ENCODE measurements around the gene TTC28. TPM values are rescaled to one million over a fixed set of nuclear protein-coding genes. Genes with fewer than 3 reads are reported as not detected.

The TTC28 gene
- total RNA-seq, 4 donors from 2014 or later, result 35.6 to 42.6 (median 36.9) TPM

- Histone ChIP-seq H3K9me3 (no peaks in the 10 kb centered on the region), H3K36me3 (peaks cover 5 to 84% (median 66%) of the 10 kb centered on the region in 4 donors), H3K27me3 (no peaks in the 10 kb centered on the region), H3K27ac (replicated peaks in 1 of 4) (no peak overlapping the region), H3K4me3 (no peak overlapping the region), H3K4me1 (no peaks in the 10 kb centered on the region)
- no peak for DNase-seq (ENCODE audit: extremely low spot score)
- intact Hi-C loops (cut with DNase I), result no loop called here
- 95% methylated on average over 2 of the region's 4 CpGs for WGBS
- TF ChIP-seq CTCF (IDR thresholded peaks at IDR 0.05), result no peak
- TF ChIP-seq POLR2A (IDR thresholded peaks at IDR 0.05; ENCODE audit: low read depth), result no peak
- no peak for TF ChIP-seq EP300 (IDR thresholded peaks at IDR 0.05)
- no peak for TF ChIP-seq POLR2AphosphoS5 (IDR thresholded peaks at IDR 0.05)
Observed at GRCh38 chr22:27997538-27997937, 682.1 kb downstream of the TTC28 start.

- no peak overlapping the region for H3K27ac ChIP-seq (replicated peaks in 1 of 4)
- peaks cover 10 to 86% (median 72%) of the 10 kb centered on the region in 4 donors for H3K36me3 ChIP-seq
- no peak for DNase-seq (ENCODE audit: extremely low spot score)
- no peaks in the 10 kb centered on the region for H3K9me3 ChIP-seq
- intact Hi-C loops (cut with DNase I), result no loop called here
- no peaks in the 10 kb centered on the region for H3K27me3 ChIP-seq
- no peak for TF ChIP-seq EP300 (IDR thresholded peaks at IDR 0.05)
- no peak for TF ChIP-seq POLR2AphosphoS5 (IDR thresholded peaks at IDR 0.05)
- no peak for TF ChIP-seq CTCF (IDR thresholded peaks at IDR 0.05)
- no peak for TF ChIP-seq POLR2A (IDR thresholded peaks at IDR 0.05; ENCODE audit: low read depth)
- WGBS, result 97% methylated on average over 5 of the region's 7 CpGs
- peaks cover 0 to 3% (median under 1%) of the 10 kb centered on the region in 4 donors for H3K4me1 ChIP-seq
- no peak overlapping the region for H3K4me3 ChIP-seq
Observed at GRCh38 chr22:27996981-27997380, 682.7 kb downstream of the TTC28 start.

GRCh38 chr22:27996529-27996925 lies 683.1 kb downstream of the TTC28 start:
- WGBS, result 85% methylated on average over 4 of the region's 6 CpGs
- Histone ChIP-seq H3K36me3 (peaks cover 12 to 88% (median 72%) of the 10 kb centered on the region in 4 donors), H3K27me3 (no peaks in the 10 kb centered on the region), H3K4me1 (peaks cover 3 to 7% (median 4%) of the 10 kb centered on the region in 4 donors), H3K9me3 (no peaks in the 10 kb centered on the region), H3K27ac (replicated peaks in 1 of 4) (no peak overlapping the region), H3K4me3 (no peak overlapping the region)
- intact Hi-C loops (cut with DNase I), result no loop called here
- DNase-seq (ENCODE audit: extremely low spot score), result no peak
- TF ChIP-seq POLR2A (IDR thresholded peaks at IDR 0.05; ENCODE audit: low read depth) (no peak), CTCF (IDR thresholded peaks at IDR 0.05) (no peak), POLR2AphosphoS5 (IDR thresholded peaks at IDR 0.05) (no peak), EP300 (IDR thresholded peaks at IDR 0.05) (no peak)

GRCh38 chr22:27995801-27996528 lies 683.7 kb downstream of the TTC28 start:
- intact Hi-C loops (cut with DNase I), result no loop called here
- Histone ChIP-seq H3K27ac (replicated peaks in 1 of 4) (no peak overlapping the region), H3K27me3 (no peaks in the 10 kb centered on the region), H3K4me1 (peaks cover 9 to 12% (median 10%) of the 10 kb centered on the region in 4 donors), H3K4me3 (no peak overlapping the region), H3K36me3 (peaks cover 11 to 86% (median 67%) of the 10 kb centered on the region in 4 donors), H3K9me3 (no peaks in the 10 kb centered on the region)
- no peak for DNase-seq (ENCODE audit: extremely low spot score)
- WGBS, result 95% methylated on average over 19 of the region's 25 CpGs
- TF ChIP-seq POLR2AphosphoS5 (IDR thresholded peaks at IDR 0.05), result no peak
- TF ChIP-seq POLR2A (IDR thresholded peaks at IDR 0.05; ENCODE audit: low read depth), result no peak
- no peak for TF ChIP-seq CTCF (IDR thresholded peaks at IDR 0.05)
- no peak for TF ChIP-seq EP300 (IDR thresholded peaks at IDR 0.05)

Measured in esophagus muscularis mucosa (tissue), 4 donors.